Mesodermal cell (in vitro differentiated cells): ENCODE data around the gene TNPO2.
"Not testable (repeated sequence)": the region's sequence is repeated elsewhere in the genome, so short reads cannot be mapped to it uniquely, and the experiment has no call there.

Experiments used
- H3K27ac ChIP-seq: 2 replicates; pipeline ENCODE4 v1.7.0; 2013; ENCODE audit warnings: mild to moderate bottlenecking, low read depth, low read length, moderate library complexity; ENCODE audit not compliant: severe bottlenecking
- H3K36me3 ChIP-seq: 2 replicates; pipeline ENCODE4 v1.7.1; 2013; ENCODE audit warnings: mild to moderate bottlenecking, low read length, moderate library complexity; ENCODE audit not compliant: control insufficient read depth, insufficient read depth
- H3K4me1 ChIP-seq: one replicate; pipeline ENCODE4 v1.7.1; 2013; ENCODE audit warnings: mild to moderate bottlenecking, low read length; ENCODE audit not compliant: insufficient read depth, control insufficient read depth, poor library complexity, severe bottlenecking
- H3K4me3 ChIP-seq: 2 replicates; pipeline ENCODE4 v1.7.0; 2013; ENCODE audit warnings: low read length, control low read depth, mild to moderate bottlenecking; ENCODE audit not compliant: insufficient read depth, poor library complexity, severe bottlenecking; ENCODE audit errors: extremely low read depth
- H3K9me3 ChIP-seq: 2 replicates; pipeline ENCODE4 v1.7.1; 2013; ENCODE audit warnings: mild to moderate bottlenecking, low read length, moderate library complexity; ENCODE audit not compliant: control insufficient read depth
- WGBS, 2 experiments: methylation state at CpG; one replicate each; pipeline ENCODE4 v1.1.5; 2013; ENCODE audit warnings: missing lambda C conversion rate in 2 of 2; ENCODE audit not compliant: insufficient coverage in 2 of 2; 5-methylcytosine and 5-hydroxymethylcytosine counted together

The TNPO2 gene

GRCh38 chr19:12721656-12722565 lies 1.8 kb downstream of the TNPO2 start:
- Histone ChIP-seq H3K36me3 (peaks cover 38% of the 10 kb centered on the region), H3K27ac (peak overlapping the region; percentile 93), H3K4me3 (peak overlapping the region; percentile 81), H3K4me1 (no peaks in the 10 kb centered on the region), H3K9me3 (no peaks in the 10 kb centered on the region)
- 0 to 1% methylated on average over 8 to 21 of the region's 65 CpGs for WGBS, 2 experiments

DNA sequence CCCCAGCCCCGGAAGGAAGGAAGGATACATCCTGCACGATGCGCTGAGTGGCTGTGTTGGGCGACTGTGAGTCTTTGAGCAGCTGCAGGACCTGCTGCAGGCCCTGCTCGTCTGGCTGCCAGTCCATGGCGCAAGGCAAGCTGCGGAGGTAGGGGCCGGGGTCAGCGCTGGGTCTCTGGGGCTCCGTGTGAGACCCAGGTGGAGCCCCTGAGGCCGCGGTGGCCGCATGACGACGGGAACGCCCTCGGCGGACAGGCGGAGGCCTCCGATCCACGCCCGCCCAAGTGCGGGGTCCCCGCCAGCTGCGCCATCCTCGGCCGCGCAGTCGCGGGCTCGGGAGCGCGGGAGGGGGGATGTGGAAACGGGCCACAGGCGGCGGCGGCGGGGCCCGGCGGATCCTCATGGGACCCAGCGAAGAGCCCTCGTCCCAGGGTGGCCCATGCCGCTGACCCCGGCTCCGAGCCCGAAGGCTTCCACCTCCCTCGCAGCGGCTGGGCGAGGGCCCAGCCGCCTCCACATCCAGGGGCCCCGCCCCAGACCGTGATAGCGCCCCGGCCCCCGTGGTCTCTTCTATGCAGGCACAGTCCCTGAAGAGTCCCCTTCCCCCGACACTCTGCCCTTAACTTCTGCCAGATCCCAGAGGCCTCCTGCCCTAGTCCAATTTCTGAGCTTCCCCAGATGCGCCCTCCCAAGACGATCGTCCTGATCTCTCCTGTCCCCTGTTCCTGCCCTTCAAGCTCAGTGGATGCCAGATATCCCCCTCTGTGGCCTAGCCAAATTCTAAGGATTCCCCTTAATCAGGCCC lies 2.7 kb downstream of the TNPO2 start:
- Histone ChIP-seq H3K4me1 (no peaks in the 10 kb centered on the region), H3K36me3 (peaks cover 46% of the 10 kb centered on the region), H3K27ac (peak overlapping the region; percentile 93), H3K4me3 (peak overlapping the region; percentile 81), H3K9me3 (no peaks in the 10 kb centered on the region)
- WGBS, 2 experiments: 12 to 19% methylated on average over 36 to 51 of the region's 59 CpGs

GRCh38 chr19:12720296-12720695 lies 3.4 kb downstream of the TNPO2 start:
- peak overlapping the region; percentile 81 for H3K4me3 ChIP-seq
- no peaks in the 10 kb centered on the region for H3K9me3 ChIP-seq
- H3K36me3 ChIP-seq: peaks cover 54% of the 10 kb centered on the region
- H3K27ac ChIP-seq: peak overlapping the region; percentile 93
- WGBS, 2 experiments: 96 to 97% methylated on average over 8 of the region's 10 CpGs
- H3K4me1 ChIP-seq: no peaks in the 10 kb centered on the region

DNA sequence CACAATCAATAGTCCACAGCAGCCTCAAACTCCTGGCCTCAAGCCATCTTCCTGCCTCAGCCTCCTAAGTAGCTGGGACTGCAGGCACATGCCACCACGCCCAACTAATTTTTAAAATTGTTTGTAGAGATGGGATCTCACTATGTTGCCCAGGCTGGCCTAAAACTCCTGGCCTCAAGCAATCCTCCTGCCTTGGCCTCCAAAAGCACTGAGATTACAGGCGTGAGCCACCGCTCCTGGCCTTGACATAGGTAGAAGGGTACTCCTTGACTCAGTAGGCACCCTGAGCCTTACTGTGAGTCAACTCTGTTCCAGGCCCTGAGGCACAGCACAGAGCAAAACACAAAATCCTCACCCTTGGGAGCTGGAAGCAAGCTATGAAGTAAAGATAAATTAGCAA lies 7.8 kb downstream of the TNPO2 start:
- Histone ChIP-seq H3K9me3 (no peaks in the 10 kb centered on the region), H3K27ac (no peak overlapping the region), H3K36me3 (peaks cover 89% of the 10 kb centered on the region), H3K4me3 (no peak overlapping the region), H3K4me1 (no peaks in the 10 kb centered on the region)
- WGBS, 2 experiments: 85 to 100% methylated on average over 1 to 2 of the region's 3 CpGs

DNA sequence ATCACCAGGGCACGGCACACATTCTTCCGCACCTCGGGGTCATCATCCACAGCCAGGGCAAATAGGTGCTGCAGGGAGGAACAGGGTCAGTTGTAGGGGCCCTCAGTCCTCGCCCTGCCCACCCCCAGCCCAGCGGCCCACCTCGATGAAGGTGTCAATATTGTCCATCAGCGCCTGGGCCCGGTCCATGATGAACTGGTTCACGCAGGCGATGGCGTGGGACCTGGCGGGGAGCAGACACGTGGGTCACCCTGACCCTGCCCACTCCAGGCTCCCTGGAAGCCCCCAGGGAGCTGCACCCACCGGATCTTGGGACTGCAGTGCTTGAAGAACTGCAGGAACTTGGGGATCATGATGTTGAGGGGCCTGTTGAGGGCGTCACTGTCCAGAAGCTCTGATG lies 8.6 kb downstream of the TNPO2 start:
- no peak overlapping the region for H3K4me3 ChIP-seq
- no peaks in the 10 kb centered on the region for H3K4me1 ChIP-seq
- no peaks in the 10 kb centered on the region for H3K9me3 ChIP-seq
- H3K36me3 ChIP-seq: peaks cover 90% of the 10 kb centered on the region
- no peak overlapping the region for H3K27ac ChIP-seq
- 95 to 96% methylated on average over 10 to 15 of the region's 15 CpGs for WGBS, 2 experiments

GRCh38 chr19:12713304-12713703 lies 10.4 kb downstream of the TNPO2 start:
- H3K9me3 ChIP-seq: not testable (repeated sequence)
- H3K36me3 ChIP-seq: peaks cover 91% of the 10 kb centered on the region
- WGBS, 2 experiments: 100% methylated on average over 4 of the region's 9 CpGs; no CpG with 5 or more reads in 1 of the 2 experiments

DNA sequence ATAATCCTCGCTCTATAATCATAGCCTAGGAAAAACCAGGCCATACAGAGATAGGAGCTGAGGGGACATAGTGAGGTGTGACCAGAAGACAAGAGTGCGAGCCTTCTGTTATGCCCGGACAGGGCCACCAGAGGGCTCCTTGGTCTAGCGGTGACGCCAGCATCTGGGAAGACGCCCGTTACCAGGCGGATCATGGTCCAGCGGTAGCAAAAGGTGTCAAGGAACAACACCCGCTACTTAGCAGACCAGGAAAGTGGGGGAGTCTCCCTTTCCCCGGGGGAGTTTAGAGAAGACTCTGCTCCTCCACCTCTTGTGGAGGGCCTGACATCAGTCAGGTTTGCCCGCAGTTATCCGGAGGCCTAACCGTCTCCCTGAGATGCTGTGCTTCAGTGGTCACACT lies 11.7 kb downstream of the TNPO2 start:
- not testable (repeated sequence) for H3K4me3 ChIP-seq, H3K4me1 ChIP-seq, H3K9me3 ChIP-seq, H3K27ac ChIP-seq
- peaks cover 91% of the 10 kb centered on the region for H3K36me3 ChIP-seq
- WGBS, 2 experiments: 80 to 85% methylated on average over 7 to 8 of the region's 14 CpGs

More at GRCh38 chr19:12713304-12713703, 10.4 kb downstream of the TNPO2 start:
- H3K27ac ChIP-seq, H3K4me3 ChIP-seq, H3K4me1 ChIP-seq: not testable (repeated sequence)

- no peaks in the 10 kb centered on the region for H3K9me3 ChIP-seq
- no peak overlapping the region for H3K4me3 ChIP-seq
- H3K4me1 ChIP-seq: no peaks in the 10 kb centered on the region
- H3K27ac ChIP-seq: no peak overlapping the region
- WGBS, 2 experiments: 98 to 99% methylated on average over 13 of the region's 17 CpGs
- peaks cover 91% of the 10 kb centered on the region for H3K36me3 ChIP-seq
These were observed 12.5 kb downstream of the TNPO2 start for GRCh38 chr19:12711187-12711586.

- peaks cover 92% of the 10 kb centered on the region for H3K36me3 ChIP-seq
- no peak overlapping the region for H3K4me3 ChIP-seq
- WGBS, 2 experiments: 94 to 99% methylated on average over 6 to 8 of the region's 8 CpGs
- H3K4me1 ChIP-seq: no peaks in the 10 kb centered on the region
- no peak overlapping the region for H3K27ac ChIP-seq
- H3K9me3 ChIP-seq: no peaks in the 10 kb centered on the region
These were observed 15.1 kb downstream of the TNPO2 start for GRCh38 chr19:12708641-12709040.

- Histone ChIP-seq H3K36me3 (peaks cover 98% of the 10 kb centered on the region), H3K27ac (no peak overlapping the region), H3K4me1 (no peaks in the 10 kb centered on the region), H3K9me3 (no peaks in the 10 kb centered on the region), H3K4me3 (no peak overlapping the region)
- WGBS, 2 experiments: 94 to 95% methylated on average over 12 to 13 of the region's 13 CpGs
These were observed 17.4 kb downstream of the TNPO2 start for GRCh38 chr19:12706332-12706718.
